NCI-H128 (cell line): ENCODE results near the gene FAT1.
"Not testable (repeated sequence)": the region's sequence is repeated elsewhere in the genome, so short reads cannot be mapped to it uniquely, and the experiment has no call there.

Experiments
- DNase-seq: peaks from one replicate; lab custom pipeline; 2025; ENCODE audit not compliant: unreplicated experiment; lab: John Stamatoyannopoulos, UW

Gene FAT1, protein sequence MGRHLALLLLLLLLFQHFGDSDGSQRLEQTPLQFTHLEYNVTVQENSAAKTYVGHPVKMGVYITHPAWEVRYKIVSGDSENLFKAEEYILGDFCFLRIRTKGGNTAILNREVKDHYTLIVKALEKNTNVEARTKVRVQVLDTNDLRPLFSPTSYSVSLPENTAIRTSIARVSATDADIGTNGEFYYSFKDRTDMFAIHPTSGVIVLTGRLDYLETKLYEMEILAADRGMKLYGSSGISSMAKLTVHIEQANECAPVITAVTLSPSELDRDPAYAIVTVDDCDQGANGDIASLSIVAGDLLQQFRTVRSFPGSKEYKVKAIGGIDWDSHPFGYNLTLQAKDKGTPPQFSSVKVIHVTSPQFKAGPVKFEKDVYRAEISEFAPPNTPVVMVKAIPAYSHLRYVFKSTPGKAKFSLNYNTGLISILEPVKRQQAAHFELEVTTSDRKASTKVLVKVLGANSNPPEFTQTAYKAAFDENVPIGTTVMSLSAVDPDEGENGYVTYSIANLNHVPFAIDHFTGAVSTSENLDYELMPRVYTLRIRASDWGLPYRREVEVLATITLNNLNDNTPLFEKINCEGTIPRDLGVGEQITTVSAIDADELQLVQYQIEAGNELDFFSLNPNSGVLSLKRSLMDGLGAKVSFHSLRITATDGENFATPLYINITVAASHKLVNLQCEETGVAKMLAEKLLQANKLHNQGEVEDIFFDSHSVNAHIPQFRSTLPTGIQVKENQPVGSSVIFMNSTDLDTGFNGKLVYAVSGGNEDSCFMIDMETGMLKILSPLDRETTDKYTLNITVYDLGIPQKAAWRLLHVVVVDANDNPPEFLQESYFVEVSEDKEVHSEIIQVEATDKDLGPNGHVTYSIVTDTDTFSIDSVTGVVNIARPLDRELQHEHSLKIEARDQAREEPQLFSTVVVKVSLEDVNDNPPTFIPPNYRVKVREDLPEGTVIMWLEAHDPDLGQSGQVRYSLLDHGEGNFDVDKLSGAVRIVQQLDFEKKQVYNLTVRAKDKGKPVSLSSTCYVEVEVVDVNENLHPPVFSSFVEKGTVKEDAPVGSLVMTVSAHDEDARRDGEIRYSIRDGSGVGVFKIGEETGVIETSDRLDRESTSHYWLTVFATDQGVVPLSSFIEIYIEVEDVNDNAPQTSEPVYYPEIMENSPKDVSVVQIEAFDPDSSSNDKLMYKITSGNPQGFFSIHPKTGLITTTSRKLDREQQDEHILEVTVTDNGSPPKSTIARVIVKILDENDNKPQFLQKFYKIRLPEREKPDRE (N-terminal part only)

DNA sequence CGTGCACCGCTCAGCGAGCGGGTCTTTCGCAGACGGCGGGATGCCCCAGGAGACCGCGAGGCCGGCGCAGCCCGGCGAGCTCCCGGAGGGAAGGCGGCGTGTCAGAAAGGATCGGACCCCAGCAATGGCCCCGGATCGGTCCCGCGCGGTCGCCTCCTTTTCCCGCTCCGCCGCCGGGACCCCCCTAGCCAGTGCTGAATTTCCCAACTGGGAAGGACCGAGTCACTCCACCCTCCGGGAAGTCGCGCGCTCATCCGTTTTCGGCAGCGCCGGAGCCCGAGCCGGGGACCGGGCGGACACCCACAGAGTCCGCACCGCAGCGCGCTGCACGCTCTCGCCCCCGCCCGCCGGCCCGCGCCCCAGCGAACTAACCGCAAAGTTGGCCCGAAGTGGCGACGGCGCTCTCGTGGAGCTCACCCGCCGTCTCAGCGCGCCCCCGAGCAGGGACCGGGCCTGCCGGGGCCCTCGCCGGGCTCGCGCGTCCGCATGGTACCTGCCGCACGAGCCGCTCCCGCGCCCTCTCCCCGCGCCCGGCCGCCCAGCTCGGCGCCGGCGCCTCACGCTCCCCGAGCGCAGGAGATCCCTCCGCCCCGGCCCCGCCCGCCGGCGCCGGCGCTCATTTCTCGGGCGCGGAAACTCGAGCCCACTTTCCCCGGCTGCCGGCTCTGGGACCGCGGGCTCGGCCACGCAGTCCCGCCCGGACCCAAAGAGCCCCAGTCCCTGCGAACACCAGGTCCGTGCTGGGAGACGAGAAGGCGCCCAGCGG lies at the start of gene FAT1:
Gene FAT1 (minus strand): TSS at position 565 of the 766 bp plus-strand sequence. CDS start 14,029 bp downstream, outside the sequence.
- peak; percentile 14 for DNase-seq

DNA sequence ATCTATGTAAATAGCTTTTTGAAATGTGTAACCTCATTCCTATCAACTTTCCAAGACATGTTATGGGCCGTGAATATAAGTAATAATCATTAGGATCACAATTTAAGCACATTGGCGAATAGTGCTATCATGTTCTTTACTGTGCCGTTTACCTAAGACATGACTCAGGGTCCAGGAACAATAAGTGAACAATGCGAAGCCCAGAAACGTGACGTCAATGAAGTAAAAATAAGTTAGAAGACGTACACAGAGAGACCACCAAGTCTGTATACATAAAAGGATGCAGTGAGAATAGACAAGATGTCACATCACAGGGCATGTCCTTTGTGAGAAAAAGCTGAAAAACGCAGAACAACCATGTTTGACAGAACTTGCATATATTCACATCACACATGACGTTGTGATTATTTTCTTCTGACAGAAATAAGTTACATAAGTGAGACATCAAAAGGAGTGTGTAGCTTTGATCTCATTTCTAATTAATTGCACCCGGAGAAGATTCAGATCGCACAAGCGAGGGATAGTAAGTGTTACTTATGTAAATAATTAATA lies 49.4 kb upstream of the FAT1 start:
- no peak for DNase-seq

DNA sequence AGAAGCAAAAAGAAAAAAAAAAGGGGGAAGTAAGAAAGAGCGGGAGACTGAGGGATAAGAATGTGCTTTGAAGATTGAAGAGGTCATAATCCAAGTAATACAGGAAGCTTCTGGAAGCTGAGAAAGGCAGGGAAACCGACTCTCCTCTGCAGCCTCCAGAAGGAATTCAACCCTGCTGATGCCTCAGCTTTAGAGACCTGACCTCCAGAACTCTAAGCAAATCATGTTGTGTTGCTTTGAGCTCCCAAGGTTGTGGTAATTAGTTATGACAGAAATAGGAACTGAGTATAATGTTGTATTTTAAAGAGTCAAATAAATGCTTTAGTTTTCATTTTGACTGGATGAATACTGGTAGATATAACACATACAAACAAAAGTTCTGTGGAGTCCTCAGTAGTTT lies 48.0 kb upstream of the FAT1 start:
- DNase-seq, result no peak

DNA sequence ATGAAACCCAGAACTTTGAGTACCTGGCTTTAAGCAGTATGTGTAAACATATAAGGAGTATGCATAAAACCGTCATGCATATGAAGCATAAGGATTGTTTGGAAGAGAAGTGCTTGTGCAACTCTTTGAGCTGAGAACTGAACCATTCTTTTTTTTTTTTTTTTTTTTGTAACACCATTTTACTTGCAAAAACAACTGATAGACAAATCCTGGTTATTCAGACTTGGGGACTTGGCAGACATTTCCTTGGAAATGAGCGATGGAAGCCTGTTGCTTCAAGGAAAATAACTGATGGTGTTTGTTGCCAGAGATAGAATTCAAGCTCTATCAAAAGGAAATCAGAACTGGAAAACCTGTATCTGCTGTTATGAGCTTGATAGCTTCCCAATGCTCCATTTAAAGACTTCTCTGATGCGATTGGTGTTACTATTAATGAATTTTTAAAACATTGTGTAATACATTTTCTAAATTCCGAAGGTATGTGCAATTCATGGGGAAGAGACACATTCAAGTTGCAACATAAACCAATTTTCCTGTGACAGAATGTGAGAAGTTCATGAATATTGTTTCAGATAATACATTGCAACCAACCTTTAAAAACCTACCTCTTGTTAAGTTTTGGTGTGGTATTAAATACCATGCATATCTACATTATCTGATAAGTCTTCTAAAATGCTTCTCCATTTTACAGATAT lies 47.0 kb upstream of the FAT1 start:
- DNase-seq, result no peak

DNA sequence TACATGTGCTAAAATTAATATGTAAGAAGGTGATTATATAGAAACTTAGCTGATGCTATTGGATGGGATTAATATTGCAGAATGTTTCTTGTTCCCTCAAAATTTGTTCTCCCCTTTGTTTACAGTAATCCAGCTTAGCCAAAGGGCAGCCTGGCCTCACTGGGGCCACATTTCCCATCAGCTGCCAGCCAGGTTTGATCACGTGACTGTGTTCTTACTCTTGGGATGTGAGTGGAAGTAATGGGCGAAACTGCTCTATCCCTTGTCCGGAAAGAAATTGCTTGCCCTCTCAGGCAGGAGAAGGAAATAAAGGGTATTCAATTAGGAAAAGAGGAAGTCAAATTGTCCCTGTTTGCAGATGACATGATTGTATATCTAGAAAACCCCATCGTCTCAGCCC lies 44.1 kb upstream of the FAT1 start:
- DNase-seq, result no peak

DNA sequence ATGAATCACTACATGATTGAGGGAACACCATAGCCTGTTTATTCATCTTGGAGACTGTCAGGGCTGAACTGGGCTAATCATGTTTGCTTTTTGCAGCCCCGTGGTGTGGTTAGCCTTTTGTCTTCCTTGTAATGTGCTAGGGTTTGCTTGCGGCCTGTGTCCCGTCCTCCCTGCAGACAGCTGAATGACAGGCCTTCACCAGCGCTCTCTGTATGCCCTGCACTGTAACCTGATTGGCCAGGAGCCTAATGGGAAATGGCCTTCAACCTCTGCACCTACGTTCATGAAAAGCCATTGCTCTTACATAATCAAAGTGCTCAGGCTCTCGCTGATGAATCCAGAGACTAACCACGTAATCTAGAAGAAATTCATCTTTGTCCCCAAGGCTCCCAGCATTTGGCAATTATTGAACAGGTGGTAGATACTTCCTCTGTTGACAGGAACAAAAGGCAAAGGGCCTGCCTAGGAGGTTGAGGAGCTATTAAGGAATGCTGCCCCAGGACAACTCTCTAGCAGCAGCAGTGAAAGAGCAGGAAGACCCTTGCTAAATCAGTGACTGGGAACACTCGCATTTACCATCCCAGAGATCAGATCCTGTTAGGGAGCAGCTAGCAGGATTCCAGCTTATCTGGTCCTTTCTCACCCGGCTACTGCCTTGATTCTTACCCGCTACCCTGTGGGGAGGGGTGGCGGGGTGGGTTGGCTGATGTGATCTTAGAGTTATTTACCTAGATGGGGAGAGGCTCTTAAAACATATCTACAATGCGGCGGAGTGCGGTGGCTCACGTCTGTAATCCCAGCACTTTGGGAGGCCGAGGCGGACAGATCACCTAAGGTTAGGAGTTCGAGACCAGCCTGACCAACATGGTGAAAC lies 42.3 kb upstream of the FAT1 start:
- no peak for DNase-seq

DNA sequence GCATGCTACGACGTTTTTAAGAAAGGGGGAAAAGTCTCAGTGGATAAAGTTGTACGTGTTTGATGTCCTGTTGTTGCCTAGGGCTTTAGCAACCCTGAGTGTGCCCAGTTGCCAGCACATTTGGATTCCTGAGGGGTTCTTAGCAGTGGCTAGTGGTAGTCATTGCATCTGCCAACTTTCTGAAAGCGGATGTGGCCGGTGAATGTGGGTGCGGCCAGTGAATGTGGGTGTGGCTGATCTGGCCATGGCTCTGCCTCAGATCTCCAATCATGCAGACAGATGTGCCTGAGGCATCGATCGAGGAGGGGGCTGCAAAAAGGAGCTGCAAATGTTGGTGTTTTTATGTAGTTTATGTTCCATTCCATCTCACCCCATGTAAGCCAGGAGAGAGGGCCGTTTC lies 41.5 kb upstream of the FAT1 start:
- no peak for DNase-seq

DNA sequence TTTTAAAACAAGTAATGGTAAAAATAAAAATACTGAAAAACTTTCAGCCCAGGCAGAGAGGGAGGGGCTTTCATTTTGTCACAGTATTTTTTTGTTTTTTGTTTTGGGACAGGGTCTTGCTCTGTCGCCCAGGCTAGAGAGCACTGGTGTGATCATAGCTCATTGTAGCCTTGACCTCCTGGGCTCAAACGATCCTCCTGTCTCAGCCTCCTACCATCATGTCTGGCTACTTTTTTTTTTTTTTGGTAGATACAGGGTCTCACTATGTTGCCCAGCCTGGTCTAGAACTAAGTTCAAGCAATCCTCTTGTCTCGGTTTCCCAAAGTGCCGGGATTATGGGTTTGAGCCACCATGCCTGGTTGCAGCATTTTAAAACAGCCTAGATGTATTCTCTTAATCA lies 40.8 kb upstream of the FAT1 start:
- DNase-seq, result no peak

DNA sequence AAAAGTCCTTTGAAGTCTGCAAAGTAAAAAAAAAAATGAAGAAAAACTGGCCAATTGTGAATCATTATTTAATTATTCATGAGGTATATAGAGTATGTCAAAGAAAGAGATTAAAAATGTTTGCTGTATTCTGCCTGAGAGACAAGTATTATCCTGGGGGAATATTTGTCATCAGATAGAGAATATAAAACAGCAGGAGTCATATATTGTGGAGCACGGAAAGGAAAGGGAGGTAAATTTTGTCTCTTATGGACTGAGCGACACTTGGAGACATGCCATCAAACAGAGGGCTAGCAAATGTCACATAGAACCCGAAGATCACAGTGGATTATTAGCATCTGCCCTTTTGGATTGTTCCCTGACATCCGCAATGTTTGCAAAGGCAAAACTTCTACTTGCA lies 39.2 kb upstream of the FAT1 start:
- DNase-seq, result no peak

DNA sequence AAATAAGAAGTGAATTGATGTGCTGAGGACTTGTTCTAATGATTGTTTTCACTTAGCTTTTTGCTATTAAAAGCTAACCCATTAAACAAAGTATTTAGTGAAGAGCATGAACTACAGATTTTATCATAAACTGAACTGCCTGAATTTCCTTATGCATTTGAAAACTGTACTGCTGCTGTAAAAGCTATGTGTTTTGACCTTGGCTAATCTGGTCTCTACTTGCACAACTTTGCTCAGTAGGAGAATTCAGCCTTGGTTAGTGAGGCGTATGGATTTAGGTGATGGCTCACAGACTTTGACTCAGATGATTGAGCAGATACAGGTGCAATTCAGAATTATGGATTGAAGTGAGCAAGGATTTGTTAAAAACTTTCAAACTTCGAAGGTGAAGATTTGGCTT lies 38.7 kb upstream of the FAT1 start:
- no peak for DNase-seq

DNA sequence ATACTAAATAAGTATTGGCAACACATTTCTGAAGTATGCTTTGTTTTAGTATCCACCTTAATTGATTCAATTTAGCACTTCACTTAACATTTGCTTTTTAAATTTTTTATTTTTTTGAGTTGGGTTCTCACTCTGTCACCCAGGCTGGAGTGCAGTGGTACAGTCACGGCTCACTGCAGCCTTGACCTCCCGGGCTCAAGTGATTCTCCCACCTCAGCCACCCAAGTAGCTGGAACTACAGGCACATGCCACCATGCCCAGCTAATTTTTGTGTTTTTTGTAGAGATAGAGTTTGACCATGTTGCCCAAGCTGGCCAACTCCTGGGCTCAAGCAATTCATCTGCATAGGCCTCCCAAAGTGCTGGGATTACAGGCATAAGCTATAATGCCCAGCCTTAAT lies 38.3 kb upstream of the FAT1 start:
- not testable (repeated sequence) for DNase-seq

DNA sequence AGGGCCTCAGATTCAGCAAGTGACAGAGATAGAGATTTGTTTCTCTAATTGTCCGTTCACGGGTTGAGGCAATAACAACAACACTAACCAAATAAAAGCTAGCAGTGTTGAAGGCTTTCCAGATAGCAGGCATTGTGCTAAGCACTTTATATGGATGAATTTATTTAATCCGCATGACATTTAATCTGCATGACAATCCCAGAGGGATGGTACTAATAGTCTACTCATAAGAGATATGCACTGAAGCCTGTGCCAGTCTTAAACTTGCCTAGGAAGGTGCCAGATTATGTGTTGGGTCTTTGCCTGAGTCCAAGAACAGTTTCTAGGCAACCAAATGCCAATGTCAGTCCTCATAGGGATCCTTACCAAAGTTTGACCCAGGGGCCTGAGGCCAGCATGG lies 37.7 kb upstream of the FAT1 start:
- no peak for DNase-seq

DNA sequence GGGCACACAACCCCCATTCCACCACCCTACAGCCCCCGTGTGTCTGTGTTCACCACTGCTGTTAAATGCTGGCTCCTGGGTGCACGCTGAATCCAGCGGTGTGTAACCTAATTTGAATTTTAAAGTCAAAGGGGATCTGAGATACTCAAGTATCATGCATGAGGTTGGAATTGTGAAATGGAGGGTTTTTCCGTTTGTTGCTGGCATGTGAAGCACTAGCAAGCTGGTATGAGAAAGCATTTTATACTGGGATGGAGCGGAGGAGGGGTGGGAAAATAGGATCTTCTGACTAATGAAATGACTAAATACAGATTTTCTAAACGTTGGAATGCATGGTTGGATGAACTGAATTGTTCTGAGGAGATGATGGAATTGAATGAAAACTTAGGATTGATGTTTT lies 36.9 kb upstream of the FAT1 start:
- DNase-seq, result no peak

DNA sequence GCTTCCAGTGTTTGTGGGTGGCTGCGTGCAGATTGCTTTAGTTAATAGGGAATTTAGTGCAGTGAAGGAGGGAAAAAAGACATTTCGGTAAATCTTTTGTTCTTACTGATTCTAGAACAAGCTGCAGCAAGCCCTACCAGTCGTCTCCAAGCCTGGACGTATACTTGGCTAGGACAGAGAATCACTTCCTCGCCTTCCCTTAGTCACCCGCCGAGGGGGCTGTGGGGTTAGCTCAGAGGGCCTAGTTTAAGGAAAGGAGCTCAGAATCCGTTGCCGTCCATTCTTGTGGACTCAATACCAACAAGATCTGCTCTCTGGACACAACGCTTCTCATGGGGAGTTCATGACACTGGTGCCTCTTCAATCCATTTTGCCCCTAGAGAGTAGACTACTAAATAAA lies 36.3 kb upstream of the FAT1 start:
- no peak for DNase-seq

DNA sequence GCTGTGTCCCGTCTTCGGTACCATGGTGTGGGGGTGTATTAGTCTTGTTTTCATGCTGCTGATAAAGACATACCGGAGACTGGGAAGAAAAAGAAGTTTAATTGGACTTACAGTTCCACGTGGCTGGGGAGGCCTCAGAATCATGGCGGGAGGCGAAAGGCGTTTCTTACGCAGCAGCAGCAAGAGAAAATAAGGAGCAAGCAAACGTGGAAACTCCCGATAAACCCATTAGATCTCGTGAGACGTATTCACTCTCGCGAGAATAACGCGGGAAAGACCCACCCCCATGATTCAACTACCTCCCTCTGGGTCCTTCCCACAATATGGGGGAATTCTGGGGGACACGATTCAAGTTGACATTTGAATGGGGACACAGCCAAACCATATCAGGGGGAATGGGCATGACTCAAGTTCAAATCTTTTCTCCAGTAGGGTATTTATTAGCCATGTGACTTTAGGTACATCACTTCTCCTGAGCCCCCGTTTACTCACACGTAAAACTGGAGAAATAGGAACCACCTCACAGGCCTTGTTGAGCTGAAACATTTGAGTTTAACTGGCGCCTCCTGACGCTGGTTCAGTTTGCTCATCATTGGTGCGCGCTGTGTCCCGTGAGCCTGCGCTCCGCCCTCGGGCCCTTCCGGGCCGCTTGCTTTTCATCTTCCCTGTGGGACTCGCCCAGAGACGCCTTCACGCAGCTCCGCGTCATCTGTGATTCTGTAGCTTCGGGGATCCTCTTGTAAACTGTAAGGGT lies 35.5 kb upstream of the FAT1 start:
- DNase-seq, result no peak

DNA sequence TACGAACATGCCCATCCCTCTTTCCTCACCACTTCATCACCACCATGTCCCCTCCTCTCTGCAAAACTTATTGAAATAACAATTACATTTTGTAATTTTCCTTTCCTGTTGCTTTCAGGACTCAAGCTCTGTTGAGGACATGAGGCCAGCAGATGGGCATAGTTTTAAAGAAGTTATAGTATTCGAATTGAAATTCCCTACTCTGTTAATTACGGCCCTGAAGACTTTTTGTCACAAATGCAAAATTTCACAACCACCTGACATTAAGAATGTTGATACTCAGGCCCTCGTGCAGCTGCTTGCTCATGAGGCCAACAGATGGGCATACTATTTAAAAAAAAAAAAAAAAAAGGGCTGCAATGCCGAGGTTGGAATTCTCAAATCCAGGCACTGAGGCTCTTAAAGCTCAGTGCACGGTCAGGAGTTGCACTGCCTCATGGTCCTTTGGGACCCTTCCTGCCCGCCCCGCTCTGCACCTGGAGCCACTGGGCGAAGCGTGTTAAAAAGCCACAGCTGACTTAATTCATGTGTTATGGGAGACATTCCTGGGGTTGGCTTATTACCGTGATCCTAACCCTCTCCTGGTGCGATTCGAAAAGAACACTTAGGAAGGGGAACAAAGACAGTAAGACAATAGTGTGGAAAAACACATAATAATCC lies 34.2 kb upstream of the FAT1 start:
- no peak for DNase-seq

DNA sequence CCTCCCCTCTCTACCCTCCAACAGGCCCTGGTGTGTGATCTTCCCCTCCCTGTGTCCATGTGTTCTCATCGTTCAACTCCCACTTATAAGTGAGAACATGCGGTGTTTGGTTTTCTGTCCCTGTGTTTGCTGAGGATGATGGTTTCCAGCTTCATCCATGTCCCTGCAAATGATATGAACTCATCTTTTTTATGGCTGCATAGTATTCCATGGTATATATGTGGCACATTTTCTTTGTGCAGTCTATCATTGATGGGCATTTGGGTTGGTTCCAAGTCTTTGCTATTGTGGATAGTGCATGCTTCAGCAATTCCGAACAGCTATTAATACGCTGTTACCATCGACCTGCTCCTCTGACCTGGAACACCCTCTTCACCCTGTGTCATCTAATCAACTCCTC lies 32.9 kb upstream of the FAT1 start:
- not testable (repeated sequence) for DNase-seq
